HUES48 (cell line): ENCODE results near the gene TEDC1.

Experiments
- H3K27ac ChIP-seq: one replicate; pipeline ENCODE4 v1.7.0; 2013; ENCODE audit warnings: low read depth, low read length, inconsistent platforms
- H3K27me3 ChIP-seq: 2 replicates; pipeline ENCODE4 v1.6.1; 2013; ENCODE audit warnings: mild to moderate bottlenecking, low read length; ENCODE audit not compliant: control insufficient read depth, insufficient read depth
- H3K36me3 ChIP-seq: 2 replicates; pipeline ENCODE4 v1.6.1; 2013; ENCODE audit warnings: low read length; ENCODE audit not compliant: control insufficient read depth, insufficient read depth
- H3K4me1 ChIP-seq: 2 replicates; pipeline ENCODE4 v1.6.1; 2013; ENCODE audit warnings: mild to moderate bottlenecking, low read length; ENCODE audit not compliant: control insufficient read depth, insufficient read depth
- H3K4me3 ChIP-seq: 2 replicates; pipeline ENCODE4 v1.5.1; 2013; ENCODE audit warnings: mild to moderate bottlenecking, low read depth, low read length
- H3K9ac ChIP-seq: 2 replicates; pipeline ENCODE4 v1.6.1; 2013; ENCODE audit warnings: mild to moderate bottlenecking, low read depth, low read length, moderate library complexity
- H3K9me3 ChIP-seq: 2 replicates; pipeline ENCODE4 v1.6.1; 2013; ENCODE audit warnings: low read length; ENCODE audit not compliant: control insufficient read depth, insufficient read depth

The TEDC1 gene

GRCh38 chr14:105531088-105531893, 40.2 kb downstream of the TEDC1 start:
- no peak overlapping the region for H3K9ac ChIP-seq
- H3K9me3 ChIP-seq: peaks cover 42% of the 10 kb centered on the region
- H3K4me1 ChIP-seq: no peaks in the 10 kb centered on the region
- H3K27me3 ChIP-seq: peaks cover 23% of the 10 kb centered on the region
- no peak overlapping the region for H3K27ac ChIP-seq
- H3K36me3 ChIP-seq: no peaks in the 10 kb centered on the region
- no peak overlapping the region for H3K4me3 ChIP-seq

GRCh38 chr14:105531894-105532623, 41.0 kb downstream of the TEDC1 start:
- Histone ChIP-seq H3K4me3 (no peak overlapping the region), H3K4me1 (no peaks in the 10 kb centered on the region), H3K9ac (no peak overlapping the region)

GRCh38 chr14:105532735-105533141, 41.7 kb downstream of the TEDC1 start:
- no peaks in the 10 kb centered on the region for H3K36me3 ChIP-seq
- no peak overlapping the region for H3K9ac ChIP-seq
- no peaks in the 10 kb centered on the region for H3K4me1 ChIP-seq
- H3K27me3 ChIP-seq: peaks cover 11% of the 10 kb centered on the region
- no peak overlapping the region for H3K4me3 ChIP-seq
- H3K27ac ChIP-seq: no peak overlapping the region
- H3K9me3 ChIP-seq: peaks cover 54% of the 10 kb centered on the region

More at GRCh38 chr14:105531894-105532623, 41.0 kb downstream of the TEDC1 start:
- peaks cover 18% of the 10 kb centered on the region for H3K27me3 ChIP-seq
- peaks cover 48% of the 10 kb centered on the region for H3K9me3 ChIP-seq
- no peaks in the 10 kb centered on the region for H3K36me3 ChIP-seq
- no peak overlapping the region for H3K27ac ChIP-seq

GRCh38 chr14:105533391-105533790, 42.3 kb downstream of the TEDC1 start:
- H3K4me1 ChIP-seq: no peaks in the 10 kb centered on the region
- H3K9ac ChIP-seq: no peak overlapping the region
- no peak overlapping the region for H3K27ac ChIP-seq
- H3K9me3 ChIP-seq: peaks cover 61% of the 10 kb centered on the region
- H3K4me3 ChIP-seq: no peak overlapping the region
- no peaks in the 10 kb centered on the region for H3K36me3 ChIP-seq
- H3K27me3 ChIP-seq: peaks cover 5% of the 10 kb centered on the region; the same call in 1 of the 2 replicates

- Histone ChIP-seq H3K4me1 (no peaks in the 10 kb centered on the region), H3K27me3 (peaks cover 2% of the 10 kb centered on the region; the same call in 1 of the 2 replicates), H3K9me3 (peaks cover 63% of the 10 kb centered on the region), H3K36me3 (no peaks in the 10 kb centered on the region), H3K27ac (no peak overlapping the region), H3K9ac (no peak overlapping the region), H3K4me3 (no peak overlapping the region)
These were observed 42.9 kb downstream of the TEDC1 start for GRCh38 chr14:105533811-105534498.

GRCh38 chr14:105534586-105534985, 43.5 kb downstream of the TEDC1 start:
- no peak overlapping the region for H3K4me3 ChIP-seq
- no peak overlapping the region for H3K9ac ChIP-seq
- H3K27me3 ChIP-seq: no peaks in the 10 kb centered on the region
- no peaks in the 10 kb centered on the region for H3K4me1 ChIP-seq
- no peaks in the 10 kb centered on the region for H3K36me3 ChIP-seq
- H3K9me3 ChIP-seq: peaks cover 63% of the 10 kb centered on the region
- no peak overlapping the region for H3K27ac ChIP-seq

GRCh38 chr14:105536051-105536450, 45.0 kb downstream of the TEDC1 start:
- H3K27me3 ChIP-seq: no peaks in the 10 kb centered on the region
- H3K9me3 ChIP-seq: peaks cover 67% of the 10 kb centered on the region
- no peak overlapping the region for H3K27ac ChIP-seq
- no peak overlapping the region for H3K9ac ChIP-seq
- no peaks in the 10 kb centered on the region for H3K4me1 ChIP-seq
- no peak overlapping the region for H3K4me3 ChIP-seq
- H3K36me3 ChIP-seq: no peaks in the 10 kb centered on the region

GRCh38 chr14:105536691-105537579, 45.9 kb downstream of the TEDC1 start:
- no peaks in the 10 kb centered on the region for H3K4me1 ChIP-seq
- peaks cover 70% of the 10 kb centered on the region for H3K9me3 ChIP-seq
- H3K36me3 ChIP-seq: no peaks in the 10 kb centered on the region
- H3K9ac ChIP-seq: no peak overlapping the region
- H3K27me3 ChIP-seq: no peaks in the 10 kb centered on the region
- no peak overlapping the region for H3K27ac ChIP-seq
- no peak overlapping the region for H3K4me3 ChIP-seq

- Histone ChIP-seq H3K4me3 (no peak overlapping the region), H3K9me3 (peaks cover 70% of the 10 kb centered on the region), H3K27ac (no peak overlapping the region), H3K36me3 (no peaks in the 10 kb centered on the region), H3K27me3 (no peaks in the 10 kb centered on the region), H3K4me1 (no peaks in the 10 kb centered on the region), H3K9ac (no peak overlapping the region)
These were observed 46.8 kb downstream of the TEDC1 start for GRCh38 chr14:105537580-105538474.
